Activated B cell treated with CpG ODN at 0.5 μM for 24 hours (primary cell): ENCODE measurements around the gene GMPR. TPM values are rescaled to one million over a fixed set of nuclear protein-coding genes. Genes with fewer than 3 reads are reported as not detected.

Experiments
- ATAC-seq: fragments of 200-7000 bp; cut with Tn5 transposase; one replicate; pipeline ENCODE4 v1.10.0; 2021; ENCODE audit warnings: low read depth, mild to moderate bottlenecking, moderate library complexity
- CTCF ChIA-PET: fragments of 350-600 bp; sonication (Branson Sonifier 250); formaldehyde crosslinking; loops from one replicate; lab custom pipeline; 2021; ENCODE audit warnings: antibody characterized with exemption; lab: Charles Lee
- POLR2A ChIA-PET: fragments of 350-600 bp; sonication (Branson Sonifier 250); formaldehyde crosslinking; loops from one replicate; lab custom pipeline; 2021; ENCODE audit warnings: antibody characterized with exemption; lab: Charles Lee
- DNase-seq: peaks from one replicate; pipeline ENCODE4 v3.0.0; 2022
- H3K27ac Mint-ChIP-seq: one replicate; pipeline ENCODE4 v1.8.0; 2020; ENCODE audit warnings: mixed read lengths
- H3K27me3 Mint-ChIP-seq: one replicate; pipeline ENCODE4 v1.8.0; 2021; ENCODE audit warnings: mixed read lengths
- H3K36me3 Mint-ChIP-seq: one replicate; pipeline ENCODE4 v1.8.0; 2021; ENCODE audit warnings: low read depth, mixed read lengths
- H3K4me1 Mint-ChIP-seq: one replicate; pipeline ENCODE4 v1.8.0; 2021; ENCODE audit warnings: mixed read lengths
- H3K4me3 Mint-ChIP-seq: one replicate; pipeline ENCODE4 v1.8.0; 2020; ENCODE audit warnings: mild to moderate bottlenecking, mixed read lengths
- H3K9me3 Mint-ChIP-seq: one replicate; pipeline ENCODE4 v1.8.0; 2020; ENCODE audit warnings: mixed read lengths
- CTCF ChIP-seq: fragments of 200-600 bp; IDR thresholded peaks from one replicate; pipeline ENCODE4 v1.8.0; 2022; ENCODE audit warnings: antibody characterized with exemption, mild to moderate bottlenecking
- intact Hi-C: fragments of 100-400 bp; cut with micrococcal nuclease; formaldehyde crosslinking; loops from one replicate; pipeline ENCODE4 v1.15.1; 2024
- total RNA-seq: library from RNA; stranded (reverse); gene quantifications from 2 replicates; pipeline ENCODE4 v1.2.3, GENCODE V29; 2022

GMPR gene
- total RNA-seq, 1 donor from 2014 or later, result 0.47 TPM

GRCh38 chr6:16239798-16240123 lies 1.4 kb downstream of the GMPR start:
- Mint-ChIP-seq H3K9me3 (no peaks in the 10 kb centered on the region), H3K36me3 (no peaks in the 10 kb centered on the region), H3K4me3 (peak overlapping the region; percentile 91), H3K4me1 (peaks cover 34% of the 10 kb centered on the region), H3K27me3 (peaks cover 15% of the 10 kb centered on the region), H3K27ac (no peak overlapping the region)
- CTCF ChIA-PET, result interaction anchor here (0.9 to 1.2 kb wide), 3 partner anchors 34 to 92 kb away, joined by 3 to 4 read pairs (median 3); no protein-coding TSS in a partner anchor
- no peak for TF ChIP-seq CTCF
- intact Hi-C loops, result loop anchor here (1.0 to 5.0 kb wide), 4 partner anchors 68 to 523 kb away; partner anchors contain the start of gene ATXN1
- DNase-seq, result no peak
- no peak for ATAC-seq
- POLR2A ChIA-PET, result no interaction called here

GRCh38 chr6:16240589-16241320 lies 2.4 kb downstream of the GMPR start:
- ChIA-PET CTCF (no interaction called here), POLR2A (no interaction called here)
- Mint-ChIP-seq H3K27ac (no peak overlapping the region), H3K36me3 (no peaks in the 10 kb centered on the region), H3K4me3 (no peak overlapping the region), H3K27me3 (peaks cover 11% of the 10 kb centered on the region), H3K4me1 (peaks cover 32% of the 10 kb centered on the region), H3K9me3 (no peaks in the 10 kb centered on the region)
- TF ChIP-seq CTCF, result no peak
- intact Hi-C loops, result no loop called here
- no peak for ATAC-seq
- DNase-seq, result no peak

GRCh38 chr6:16241321-16241689 lies 2.9 kb downstream of the GMPR start:
- H3K4me3 Mint-ChIP-seq, result no peak overlapping the region
- POLR2A ChIA-PET, result no interaction called here
- CTCF ChIA-PET, result no interaction called here
- no peak overlapping the region for H3K27ac Mint-ChIP-seq
- intact Hi-C loops, result no loop called here
- peaks cover 8% of the 10 kb centered on the region for H3K27me3 Mint-ChIP-seq
- H3K9me3 Mint-ChIP-seq, result no peaks in the 10 kb centered on the region
- no peaks in the 10 kb centered on the region for H3K36me3 Mint-ChIP-seq
- TF ChIP-seq CTCF, result no peak
- DNase-seq (no peak), ATAC-seq (no peak)
- peaks cover 28% of the 10 kb centered on the region for H3K4me1 Mint-ChIP-seq

GRCh38 chr6:16243055-16243454 lies 4.7 kb downstream of the GMPR start:
- TF ChIP-seq CTCF, result no peak
- ChIA-PET CTCF (no interaction called here), POLR2A (no interaction called here)
- ATAC-seq (no peak), DNase-seq (no peak)
- intact Hi-C loops, result no loop called here
- Mint-ChIP-seq H3K4me3 (no peak overlapping the region), H3K36me3 (no peaks in the 10 kb centered on the region), H3K27ac (no peak overlapping the region), H3K27me3 (peaks cover 11% of the 10 kb centered on the region), H3K4me1 (peaks cover 12% of the 10 kb centered on the region), H3K9me3 (no peaks in the 10 kb centered on the region)

- POLR2A ChIA-PET, result no interaction called here
- Mint-ChIP-seq H3K9me3 (no peaks in the 10 kb centered on the region), H3K27ac (no peak overlapping the region), H3K27me3 (peaks cover 11% of the 10 kb centered on the region), H3K4me3 (no peak overlapping the region), H3K36me3 (no peaks in the 10 kb centered on the region), H3K4me1 (peaks cover 8% of the 10 kb centered on the region)
- TF ChIP-seq CTCF, result no peak
- DNase-seq, result no peak
- no peak for ATAC-seq
- CTCF ChIA-PET, result interaction anchor here (0.6 kb wide), 1 partner anchor 1007 kb away, joined by 3 read pairs; no protein-coding TSS in a partner anchor
- intact Hi-C loops, result no loop called here
Observed at GRCh38 chr6:16243664-16244063, 5.3 kb downstream of the GMPR start.
